ENCODE results near the gene MUC12. TPM values are rescaled to one million over a fixed set of nuclear protein-coding genes. Genes with fewer than 3 reads are reported as not detected.

MUC12 gene
- total and polyA plus RNA-seq, 9 of the 15 experiments (the other 6 are each of a cell fraction or from before 2014, with no cell fraction given), result 0.23 to 1.2 (median 0.79) TPM; not detected in 1

- no peak for TF ChIP-seq ELF1 (tag; IDR thresholded peaks at IDR 0.05)
Observed at GRCh38 chr7:100962537-100962936, 6.8 kb upstream of the MUC12 start (continued).

GRCh38 chr7:100963386-100963785, 6.0 kb upstream of the MUC12 start:
- H3K4me1 ChIP-seq (replicated peaks in 1 of 2; ENCODE audit: control insufficient read depth in 2 of 2, insufficient read depth in 2 of 2, low read length in 2 of 2), result peaks cover 12 to 25% of the 10 kb centered on the region in 2 experiments; a peak in 4 of 5 replicates

More at GRCh38 chr7:100963386-100963785, 6.0 kb upstream of the MUC12 start:
- Histone ChIP-seq H3K9ac (ENCODE audit: insufficient read depth in 1 of 2, low read depth in 2 of 2, low read length in 2 of 2) (peak overlapping the region in 1 of 2 experiments; percentile 12; a peak in 1 of 4 replicates), H3K27me3 (ENCODE audit: control insufficient read depth in 2 of 2, insufficient read depth in 2 of 2, low read length in 2 of 2) (peaks cover 49 to 80% of the 10 kb centered on the region in 2 experiments), H3K36me3 (ENCODE audit: control insufficient read depth, insufficient read depth, low read length) (no peaks in the 10 kb centered on the region), H3K27ac (ENCODE audit: extremely low read depth, low read depth, low read length) (no peak overlapping the region), H3K4me3 (no peak overlapping the region), H3K9me1 (ENCODE audit: control insufficient read depth, insufficient read depth, low read length) (peaks cover 10% of the 10 kb centered on the region), H2AFZ (ENCODE audit: low read depth, low read length) (no peak overlapping the region), H3K9me3 (replicated peaks; ENCODE audit: control insufficient read depth, insufficient read depth, low read depth, low read length) (no peaks in the 10 kb centered on the region), H3K4me2 (ENCODE audit: insufficient read depth, low read length) (no peak overlapping the region), H4K20me1 (replicated peaks; ENCODE audit: control insufficient read depth, insufficient read depth, low read length) (peaks cover 16% of the 10 kb centered on the region), H3K79me2 (ENCODE audit: control insufficient read depth, insufficient read depth, low read length) (no peaks in the 10 kb centered on the region)
- POLR2A ChIA-PET, result interaction anchor here (0.5 kb wide), 1 partner anchor 23 kb away, joined by 3 read pairs; no protein-coding TSS in a partner anchor
- intact Hi-C loops (cut with micrococcal nuclease) (no loop called here), in situ Hi-C loops (cut with MboI) (no loop called here)
- FAIRE-seq, result no peak
- no peak for ATAC-seq
- WGBS (ENCODE audit: insufficient coverage, low coverage, missing lambda C conversion rate), result 4% methylated on average over 12 of the region's 12 CpGs
- no peak for TF ChIP-seq SMARCE1 (IDR thresholded peaks at IDR 0.05)
- no peak for TF ChIP-seq SREBF1 (IDR thresholded peaks at IDR 0.05; ENCODE audit: borderline replicate concordance, low read depth, low read length)
- no peak for TF ChIP-seq ID3 (CRISPR knock-in tag; IDR thresholded peaks at IDR 0.05)
- no peak for TF ChIP-seq ID3 (tag; IDR thresholded peaks at IDR 0.05)
- TF ChIP-seq TRIM28 (IDR thresholded peaks at IDR 0.05), result no peak
- no TSS peak for BruUV-seq (replicated peaks)
- peak in 1 of 4 experiments; percentile 13 for DNase-seq (ENCODE audit: extremely low read depth in 1 of 4, low spot score in 3 of 4)
- CTCF ChIA-PET (ENCODE audit: low intra/inter-chr PET ratio), result no interaction called here

All from K562 (cell line).